GM18505 (cell line): ENCODE measurements around the gene CABLES1.
A peak's percentile ranks its signal among the peaks of the same experiment; 100 is the strongest.

Source experiments
- ATAC-seq: cut with Tn5 transposase; IDR thresholded peaks from one replicate; pipeline ENCODE4 v1.9.1; 2021; ENCODE audit not compliant: unreplicated experiment
- POLR2A ChIP-seq: IDR thresholded peaks from 4 replicates; pipeline ENCODE4 v1.6.1; 2011; ENCODE audit warnings: borderline replicate concordance; ENCODE audit not compliant: insufficient read depth, insufficient read length; ENCODE audit errors: extremely low read depth

The CABLES1 gene

GRCh38 chr18:23122334-23123229 is 12.7 kb upstream of the CABLES1 start:
- ATAC-seq, result no peak
- no peak for TF ChIP-seq POLR2A

- ATAC-seq, result no peak
- TF ChIP-seq POLR2A, result no peak
These were observed 8.8 kb upstream of the CABLES1 start for GRCh38 chr18:23126376-23127056.

- TF ChIP-seq POLR2A, result no peak
- no peak for ATAC-seq
These were observed 8.2 kb upstream of the CABLES1 start for GRCh38 chr18:23127090-23127489.

- no peak for TF ChIP-seq POLR2A
- ATAC-seq, result no peak
These were observed 5.8 kb upstream of the CABLES1 start for GRCh38 chr18:23129355-23130002.

- TF ChIP-seq POLR2A, result no peak
- no peak for ATAC-seq
These were observed 3.5 kb upstream of the CABLES1 start for GRCh38 chr18:23131693-23132319.

- peak; percentile 60 for TF ChIP-seq POLR2A
- ATAC-seq, result peak; percentile 31
These were observed 1.2 kb upstream of the CABLES1 start for GRCh38 chr18:23133860-23134779.

- TF ChIP-seq POLR2A, result peak; percentile 8
- peak; percentile 33 for ATAC-seq
These were observed 453 bp downstream of the CABLES1 start for GRCh38 chr18:23135550-23136325.

GRCh38 chr18:23136326-23137096 is 1.2 kb downstream of the CABLES1 start:
- peak; percentile 14 for ATAC-seq
- no peak for TF ChIP-seq POLR2A

GRCh38 chr18:23137097-23137635 is 1.9 kb downstream of the CABLES1 start:
- ATAC-seq, result no peak
- no peak for TF ChIP-seq POLR2A

- ATAC-seq, result no peak
- TF ChIP-seq POLR2A, result no peak
These were observed 2.5 kb downstream of the CABLES1 start for GRCh38 chr18:23137788-23138216.

- no peak for ATAC-seq
- TF ChIP-seq POLR2A, result no peak
These were observed 3.2 kb downstream of the CABLES1 start for GRCh38 chr18:23138471-23138870.
